Stomach (tissue), 4 donors: ENCODE data around the gene KIF3C.

Source experiments
- POLR2AphosphoS5 ChIP-seq, 3 donors: sonication (generic); formaldehyde crosslinking; IDR thresholded peaks; one replicate each; pipeline ENCODE4 v1.6.1; 2016; ENCODE audit warnings: antibody characterized with exemption in 3 of 3
- TF ChIP-seq, protein P1 (sequence below), 7 experiments: fragments of 450-650 bp in 4 of 7; fragments of 200-600 bp in 3 of 7; sonication (generic) in 3 of 7; IDR thresholded peaks; one replicate each; pipeline ENCODE4 v1.5.1; 2016 to 2019; ENCODE audit warnings: antibody characterized with exemption in 7 of 7, control low read depth in 2 of 7, mild to moderate bottlenecking in 1 of 7

- TF ChIP-seq, protein P1, sequence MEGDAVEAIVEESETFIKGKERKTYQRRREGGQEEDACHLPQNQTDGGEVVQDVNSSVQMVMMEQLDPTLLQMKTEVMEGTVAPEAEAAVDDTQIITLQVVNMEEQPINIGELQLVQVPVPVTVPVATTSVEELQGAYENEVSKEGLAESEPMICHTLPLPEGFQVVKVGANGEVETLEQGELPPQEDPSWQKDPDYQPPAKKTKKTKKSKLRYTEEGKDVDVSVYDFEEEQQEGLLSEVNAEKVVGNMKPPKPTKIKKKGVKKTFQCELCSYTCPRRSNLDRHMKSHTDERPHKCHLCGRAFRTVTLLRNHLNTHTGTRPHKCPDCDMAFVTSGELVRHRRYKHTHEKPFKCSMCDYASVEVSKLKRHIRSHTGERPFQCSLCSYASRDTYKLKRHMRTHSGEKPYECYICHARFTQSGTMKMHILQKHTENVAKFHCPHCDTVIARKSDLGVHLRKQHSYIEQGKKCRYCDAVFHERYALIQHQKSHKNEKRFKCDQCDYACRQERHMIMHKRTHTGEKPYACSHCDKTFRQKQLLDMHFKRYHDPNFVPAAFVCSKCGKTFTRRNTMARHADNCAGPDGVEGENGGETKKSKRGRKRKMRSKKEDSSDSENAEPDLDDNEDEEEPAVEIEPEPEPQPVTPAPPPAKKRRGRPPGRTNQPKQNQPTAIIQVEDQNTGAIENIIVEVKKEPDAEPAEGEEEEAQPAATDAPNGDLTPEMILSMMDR (IDR thresholded peaks at IDR 0.05) = no peak
- no peak for TF ChIP-seq POLR2AphosphoS5 (IDR thresholded peaks at IDR 0.05)
These were observed 5.1 kb downstream of the KIF3C start for GRCh38 chr2:25976983-25977741.
